Activated CD8-positive, alpha-beta memory T cell treated with anti-CD3 and anti-CD28 coated beads, Interleukin-2, amount 50 U/mL, for 1 hour (primary cell): Measurements from ENCODE around the gene SLC23A1.
"Not testable (repeated sequence)": the region's sequence is repeated elsewhere in the genome, so short reads cannot be mapped to it uniquely, and the experiment has no call there.

Source experiments
- DNase-seq: peaks from one replicate; pipeline ENCODE4 v3.0.0-alpha.2; 2020; ENCODE audit errors: extremely low read depth

The SLC23A1 gene

GRCh38 chr5:139369181-139369580 is 13.9 kb downstream of the SLC23A1 start:
- DNase-seq: no peak

GRCh38 chr5:139368613-139369012 is 14.5 kb downstream of the SLC23A1 start:
- no peak for DNase-seq

DNA sequence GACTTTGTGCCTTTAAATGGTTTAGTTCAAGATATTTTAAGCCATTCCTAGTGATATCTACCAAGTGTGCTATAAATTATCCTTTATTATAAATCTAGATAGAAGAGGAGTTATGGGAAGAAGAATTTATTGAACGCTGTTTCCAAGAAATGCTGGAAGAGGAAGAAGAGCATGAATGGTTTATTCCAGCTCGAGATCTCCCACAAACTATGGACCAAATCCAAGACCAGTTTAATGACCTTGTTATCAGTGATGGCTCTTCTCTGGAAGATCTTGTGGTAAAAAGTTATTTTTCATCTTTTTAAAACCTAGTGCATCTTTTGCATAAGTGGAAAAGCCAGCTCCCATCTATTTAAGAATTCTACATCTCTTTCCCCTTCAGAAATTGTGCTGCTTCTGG is 18.6 kb downstream of the SLC23A1 start:
- no peak for DNase-seq

GRCh38 chr5:139363937-139364336 is 19.2 kb downstream of the SLC23A1 start:
- DNase-seq: no peak

- DNase-seq: no peak
These were observed 21.2 kb downstream of the SLC23A1 start for GRCh38 chr5:139361835-139362429.

DNA sequence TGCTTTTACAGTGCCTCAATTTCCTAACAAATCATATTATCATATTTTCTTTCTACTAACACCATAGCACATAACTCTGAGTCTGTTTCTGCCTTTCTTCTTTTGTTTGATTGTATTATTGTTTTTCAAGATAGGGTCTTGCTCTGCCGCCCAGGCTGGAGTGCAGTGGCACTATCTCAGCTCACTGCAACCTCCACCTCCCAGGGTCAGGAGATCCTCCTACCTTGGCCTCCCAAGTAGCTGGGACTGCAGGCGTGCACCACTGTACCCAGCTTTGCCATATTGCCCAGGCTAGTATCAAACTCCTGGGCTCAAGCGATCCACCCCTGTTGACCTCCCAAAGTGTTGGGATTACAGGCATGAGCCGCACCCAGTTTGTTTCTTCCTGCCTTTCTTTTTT is 22.7 kb downstream of the SLC23A1 start:
- no peak for DNase-seq

DNA sequence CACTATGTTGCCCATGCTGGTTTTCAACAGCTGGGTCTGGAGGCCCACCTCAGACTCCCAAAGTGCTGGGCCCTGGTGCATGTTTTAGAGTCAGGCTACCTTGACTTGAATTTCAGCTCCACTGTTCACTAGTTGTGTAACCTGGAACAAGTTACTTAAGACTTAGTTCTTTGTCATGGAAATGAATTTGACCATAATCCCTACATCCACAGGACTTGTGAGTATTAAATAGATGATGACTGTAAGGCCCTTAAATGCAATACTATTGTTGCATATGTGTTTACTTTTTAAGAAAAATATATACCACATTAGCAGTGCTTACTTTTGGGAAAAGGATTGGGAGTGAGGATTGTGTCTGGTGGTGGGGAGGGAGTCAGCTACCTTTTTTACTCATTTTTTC is 25.0 kb downstream of the SLC23A1 start:
- DNase-seq: no peak

DNA sequence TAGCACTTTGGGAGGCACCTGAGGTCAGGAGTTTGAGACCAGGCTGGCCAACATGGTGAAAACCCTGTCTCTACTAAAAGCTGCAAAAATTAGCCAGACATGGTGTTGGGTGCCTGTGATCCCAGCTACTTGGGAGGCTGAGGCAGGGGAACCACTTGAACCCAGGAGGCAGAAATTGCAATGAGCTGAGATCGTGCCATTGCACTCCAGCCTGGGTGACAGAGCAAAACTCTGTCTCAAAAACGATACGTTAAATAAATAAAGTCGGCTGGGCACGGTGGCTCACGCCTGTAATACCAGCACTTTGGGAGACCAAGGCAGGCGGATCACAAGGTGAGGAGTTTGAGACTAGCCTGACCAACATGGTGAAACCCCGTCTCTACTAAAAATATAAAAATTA is 27.2 kb downstream of the SLC23A1 start:
- DNase-seq: not testable (repeated sequence)

- DNase-seq: no peak
These were observed 28.9 kb downstream of the SLC23A1 start for GRCh38 chr5:139354186-139354585.

DNA sequence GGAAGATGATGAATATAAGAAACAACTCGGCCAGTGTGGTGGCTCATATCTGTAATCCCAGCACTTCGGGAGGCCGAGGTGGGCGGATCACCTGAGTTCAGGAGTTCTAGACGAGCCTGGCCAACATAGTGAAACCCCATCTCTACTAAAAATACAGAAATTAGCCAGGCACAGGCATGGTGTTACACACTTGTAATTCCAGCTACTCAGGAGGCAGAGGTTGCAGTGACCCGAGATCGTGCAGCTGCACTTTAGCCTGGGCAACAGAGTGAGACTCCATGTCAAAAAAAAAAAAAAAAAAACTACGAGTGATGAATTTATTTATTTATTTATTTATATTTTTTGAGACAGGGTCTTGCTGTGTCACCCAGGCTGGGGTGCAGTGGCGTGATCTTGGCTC is 35.2 kb downstream of the SLC23A1 start:
- DNase-seq: not testable (repeated sequence)

- DNase-seq: not testable (repeated sequence)
These were observed 37.7 kb downstream of the SLC23A1 start for GRCh38 chr5:139345442-139345841.

GRCh38 chr5:139344177-139344576 is 38.9 kb downstream of the SLC23A1 start:
- no peak for DNase-seq

DNA sequence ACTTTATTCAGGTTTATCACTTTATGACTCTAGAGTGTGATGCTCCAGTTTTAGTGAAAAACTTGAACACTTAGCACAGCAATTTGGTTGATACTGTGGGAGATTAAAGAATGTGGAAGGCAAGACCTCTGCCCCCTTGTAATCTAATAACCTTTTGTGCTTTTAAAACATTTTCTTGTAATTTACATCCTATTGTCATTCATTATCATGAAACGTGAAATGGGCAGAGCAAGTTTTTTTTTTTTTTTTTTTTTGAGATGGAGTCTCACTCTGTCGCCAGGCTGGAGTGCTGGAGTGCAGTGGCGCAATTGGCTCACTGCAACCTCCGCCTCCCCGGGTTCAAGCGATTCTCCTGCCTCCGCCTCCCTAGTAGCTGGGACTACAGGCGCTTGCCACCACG is 39.6 kb downstream of the SLC23A1 start:
- no peak for DNase-seq

- DNase-seq: no peak
These were observed 40.7 kb downstream of the SLC23A1 start for GRCh38 chr5:139342423-139342723.

DNA sequence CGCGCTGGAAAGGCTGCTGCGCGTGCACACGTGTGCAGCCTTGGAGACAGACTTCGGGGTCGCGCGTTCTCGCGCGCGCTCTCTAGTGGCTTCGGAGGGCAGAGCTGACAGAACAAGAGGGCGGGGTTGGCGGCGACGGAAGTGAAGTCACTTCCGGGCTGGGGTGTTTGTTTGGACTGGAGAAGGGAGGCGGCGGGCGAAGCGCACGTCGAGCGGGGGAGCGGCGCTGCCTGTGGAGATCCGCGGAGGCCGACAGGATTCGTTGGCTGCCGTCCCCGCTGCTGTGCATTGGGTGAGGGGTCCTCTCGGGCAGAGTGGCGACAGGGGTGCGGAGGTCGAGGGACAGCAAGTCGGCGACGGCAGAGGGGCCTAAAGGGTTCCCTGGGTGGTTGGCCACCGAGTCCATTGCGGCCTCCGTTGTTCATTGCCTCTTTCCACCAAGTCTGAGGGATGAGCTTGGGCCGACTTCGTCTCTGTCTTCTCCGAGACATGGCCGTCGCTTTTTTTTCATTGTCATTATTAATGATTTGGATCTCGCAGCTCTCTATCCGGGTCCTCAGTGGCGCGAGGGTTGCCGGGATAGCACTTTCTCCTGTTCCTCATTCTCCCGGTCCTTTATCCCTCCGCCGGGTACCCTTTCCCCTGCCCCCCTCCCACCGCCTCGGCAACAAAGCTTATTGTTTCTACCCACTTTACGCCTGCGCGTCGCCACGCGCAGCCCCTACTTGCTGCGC is 41.2 kb downstream of the SLC23A1 start, which contains the start of gene PAIP2:
PAIP2 (plus strand) TSS at position 166 of the 734 bp plus-strand sequence. CDS start 21,931 bp downstream, outside the sequence.
- DNase-seq: peak; percentile 90

DNA sequence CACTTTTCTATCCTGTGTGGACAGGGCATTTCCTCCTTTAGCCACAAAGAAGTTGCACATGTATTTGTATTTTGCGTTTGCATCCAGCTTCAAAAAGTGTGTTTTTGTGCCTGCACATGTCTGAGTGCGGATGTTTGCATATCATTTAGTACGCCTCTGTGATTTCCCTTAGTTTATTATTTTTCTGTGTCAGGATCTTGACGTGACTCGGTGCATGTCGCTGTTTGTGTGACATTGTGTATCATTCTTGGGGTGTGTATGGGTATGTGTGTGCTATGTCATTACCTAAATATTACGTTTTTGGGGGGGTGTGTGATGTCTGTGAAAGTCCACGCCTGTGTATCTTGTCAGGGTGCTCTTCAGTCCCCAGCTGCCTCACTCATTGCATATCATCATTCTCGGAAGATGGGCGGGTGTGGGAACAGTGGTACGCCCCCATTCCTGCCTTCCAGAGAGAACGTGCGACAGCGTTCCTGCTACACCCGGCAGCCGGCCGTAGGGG is 41.9 kb downstream of the SLC23A1 start:
- DNase-seq: no peak

GRCh38 chr5:139340051-139340450 is 43.0 kb downstream of the SLC23A1 start:
- no peak for DNase-seq

DNA sequence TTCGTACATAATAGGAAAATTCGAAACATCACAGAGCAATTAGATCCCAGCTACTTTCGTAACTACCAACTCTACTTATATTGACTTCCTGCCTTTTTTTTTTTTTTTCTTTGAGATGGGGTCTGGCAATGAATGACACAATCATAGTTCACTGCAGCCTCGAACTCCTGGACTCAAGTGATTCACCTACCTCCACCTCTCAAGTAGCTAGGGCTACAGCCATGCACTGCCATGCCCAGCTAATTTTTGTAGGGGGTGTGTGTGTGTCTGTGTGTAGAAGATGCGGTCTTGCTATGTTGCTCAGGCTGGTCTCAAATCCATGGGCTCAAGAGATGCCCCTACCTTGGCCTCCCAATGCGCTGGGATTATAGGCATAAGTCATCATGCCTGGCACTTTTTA is 47.3 kb downstream of the SLC23A1 start:
- no peak for DNase-seq
